HL-60/S4 treated with retinoic acid at 250 ng/mL for 4 days and 3 days (cell line): Measurements from ENCODE around the gene PPIP5K1.
"Not testable (repeated sequence)": the region's sequence is repeated elsewhere in the genome, so short reads cannot be mapped to it uniquely, and the experiment has no call there.

ENCODE experiments used
- in situ Hi-C: fragments of 300-500 bp; cut with MboI; formaldehyde crosslinking; loops from 2 replicates; pipeline ENCODE4 v1.7.0; 2022; ENCODE audit warnings: low sequenced_read_pairs

The PPIP5K1 gene

DNA sequence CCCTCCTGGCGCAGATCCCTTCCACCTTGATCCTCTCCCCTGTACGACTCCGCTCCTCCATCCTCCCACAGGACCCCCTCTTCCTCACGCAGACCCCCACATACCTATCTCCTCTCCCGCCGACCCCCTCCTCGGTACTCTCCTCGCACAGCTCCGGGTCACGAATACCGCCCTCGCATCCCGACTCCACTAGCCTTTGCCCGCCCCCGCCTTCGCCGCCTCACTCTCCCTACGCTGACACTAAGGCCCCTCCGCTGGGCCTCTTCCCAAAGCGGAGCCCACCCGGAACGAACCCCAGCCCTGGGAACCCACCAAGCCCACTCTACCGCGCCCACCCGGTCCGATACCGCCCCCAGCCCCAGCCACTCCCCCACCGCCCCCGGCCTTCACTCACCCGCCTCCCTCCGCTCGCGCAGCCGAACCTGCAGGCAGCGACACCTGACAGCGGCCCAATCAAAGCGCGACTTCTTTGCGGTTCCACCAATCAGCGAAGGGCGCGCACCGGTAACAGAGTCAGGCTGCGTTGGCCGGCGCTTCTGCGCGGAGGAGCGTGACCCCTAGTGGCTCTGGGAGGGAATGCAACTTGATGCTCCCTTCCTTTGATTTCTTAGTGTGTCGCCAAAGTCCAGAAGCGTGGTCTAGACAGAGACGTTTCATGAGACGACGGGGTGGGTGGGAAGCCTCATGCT lies at the start of gene PPIP5K1:
TSS of gene PPIP5K1 (minus strand) at position 431 of the 689 bp plus-strand sequence. CDS start 5,704 bp downstream, outside the sequence.
- in situ Hi-C loops, result not testable (repeated sequence)

DNA sequence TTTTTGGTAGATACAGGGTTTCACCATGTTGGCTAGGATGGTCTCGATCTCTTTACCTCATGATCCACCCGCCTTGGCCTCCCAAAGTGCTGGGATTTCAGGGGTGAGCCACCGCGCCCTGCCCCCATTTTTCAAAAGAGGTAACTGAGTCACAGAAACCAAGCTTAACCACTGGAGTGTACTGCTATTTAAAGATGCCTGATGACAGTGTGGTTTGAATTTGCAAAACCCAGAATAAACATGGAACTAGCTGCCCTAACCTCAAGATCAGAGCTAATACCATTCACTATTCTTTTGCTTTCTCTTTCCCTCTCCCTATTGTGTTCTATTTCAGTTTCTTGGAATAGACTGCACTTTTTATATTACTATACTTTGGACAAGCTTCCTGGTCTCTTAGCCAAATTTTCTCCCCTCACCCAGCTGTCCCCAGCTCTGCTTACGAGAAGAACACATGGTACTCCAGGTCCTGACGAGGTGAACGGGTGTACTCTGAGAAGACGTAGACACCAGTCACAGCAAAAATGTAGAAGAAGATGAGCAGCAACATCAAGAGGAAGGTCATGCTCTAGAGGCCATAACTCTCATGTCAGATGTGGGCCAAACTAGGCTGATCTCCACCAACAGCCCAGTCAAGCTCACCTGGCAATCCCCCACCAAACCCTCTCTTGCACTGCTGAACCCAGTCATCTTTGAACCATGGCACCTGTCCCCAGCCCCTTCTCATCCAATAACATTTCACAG lies 48.6 kb upstream of the PPIP5K1 start:
- in situ Hi-C loops, result not testable (repeated sequence)

DNA sequence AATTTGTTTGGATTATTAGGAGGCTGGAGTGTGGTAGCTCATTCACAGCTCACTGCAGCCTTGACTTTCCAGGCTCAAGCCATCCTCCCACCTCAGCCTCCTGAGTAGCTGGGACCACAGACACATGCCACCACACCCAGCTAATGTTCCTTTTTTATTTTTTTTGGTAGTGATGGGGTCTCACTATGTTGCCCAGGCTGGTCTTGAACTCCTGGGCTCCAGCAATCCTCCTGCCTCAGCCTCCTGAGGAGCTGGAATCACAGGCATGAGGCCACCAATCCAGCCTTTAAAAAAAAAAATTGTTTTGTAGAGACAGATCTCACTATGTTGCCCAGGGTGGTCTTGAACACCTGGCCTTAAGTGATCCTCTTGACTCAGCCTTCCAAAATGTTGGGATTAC lies 36.9 kb upstream of the PPIP5K1 start:
- in situ Hi-C loops, result not testable (repeated sequence)

DNA sequence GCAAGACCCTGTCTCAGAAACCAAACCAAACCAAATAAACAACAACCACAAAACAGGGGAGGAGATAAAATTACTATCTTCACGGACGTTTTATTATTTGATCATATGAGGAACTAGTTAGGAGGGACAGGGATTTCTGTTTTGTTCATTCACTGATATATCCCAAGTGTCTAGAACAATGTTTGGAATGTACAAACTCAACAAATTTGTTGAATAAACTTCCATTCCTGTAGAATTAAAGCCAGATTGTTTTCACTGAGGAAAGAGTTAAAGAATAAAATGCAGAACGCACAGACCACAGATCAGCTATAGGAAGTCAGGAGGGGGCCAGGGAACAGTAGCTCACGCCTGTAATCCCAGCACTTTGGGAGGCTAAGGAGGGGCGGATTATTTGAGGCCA lies 35.1 kb upstream of the PPIP5K1 start:
- in situ Hi-C loops, result no loop called here

DNA sequence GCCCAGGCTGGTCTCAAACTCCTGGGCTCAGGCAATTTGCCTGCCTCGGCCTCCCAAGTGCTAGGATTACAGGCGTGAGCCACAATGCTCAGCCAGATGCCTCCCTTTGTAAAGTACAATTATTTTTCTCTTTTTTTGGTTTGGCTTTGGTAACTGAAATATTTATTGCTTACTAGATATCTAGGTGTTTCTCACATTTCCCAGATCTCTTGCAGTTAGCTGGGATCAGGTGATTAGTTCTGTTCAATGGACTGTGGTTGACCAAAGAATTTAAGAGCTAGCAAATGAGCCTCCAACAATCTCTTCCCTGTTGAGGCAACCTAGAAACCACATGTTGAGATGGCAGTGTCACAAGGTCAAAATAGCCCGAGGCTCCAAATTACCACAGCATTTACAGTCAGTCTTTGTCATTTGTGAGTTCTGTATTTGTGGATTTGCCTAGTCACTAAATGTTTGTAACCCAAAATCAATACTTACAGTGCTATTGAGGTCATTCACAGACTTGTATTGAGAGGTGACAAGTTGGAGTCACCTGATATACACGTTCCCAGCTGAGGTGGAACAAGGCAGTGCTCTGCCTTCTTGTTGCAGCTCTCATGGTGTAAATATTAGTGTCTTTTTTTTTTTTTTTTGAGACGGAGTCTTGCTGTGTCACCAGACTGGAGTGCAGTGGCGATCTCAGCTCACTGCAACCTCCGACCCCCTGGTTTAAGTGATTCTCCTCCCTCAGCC lies 32.2 kb upstream of the PPIP5K1 start:
- in situ Hi-C loops, result not testable (repeated sequence)

DNA sequence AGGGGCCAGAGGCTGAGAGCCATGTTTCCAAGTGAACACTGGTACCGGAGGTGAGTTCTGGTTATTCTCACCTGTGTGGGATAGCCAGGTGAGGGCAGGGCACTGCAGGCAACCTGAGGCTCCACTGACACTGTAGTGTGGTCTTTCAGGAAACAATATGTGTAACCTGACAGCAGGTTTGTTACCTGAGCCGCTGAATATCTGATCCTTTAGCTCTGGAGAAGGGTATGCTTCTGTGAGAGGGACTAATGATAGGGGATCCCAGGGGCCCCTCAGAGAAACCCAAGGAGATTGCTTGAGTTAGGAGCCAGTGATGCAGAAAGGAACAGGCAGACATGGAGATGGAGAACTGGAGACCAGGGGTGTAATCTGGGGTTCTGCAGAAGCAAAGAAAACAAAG lies 28.7 kb upstream of the PPIP5K1 start, which contains the start of gene STRC:
TSS of gene STRC (minus strand) at position 101 of the 400 bp plus-strand sequence. CDS start at position 23, 78 bp downstream.
- in situ Hi-C loops, result not testable (repeated sequence)

DNA sequence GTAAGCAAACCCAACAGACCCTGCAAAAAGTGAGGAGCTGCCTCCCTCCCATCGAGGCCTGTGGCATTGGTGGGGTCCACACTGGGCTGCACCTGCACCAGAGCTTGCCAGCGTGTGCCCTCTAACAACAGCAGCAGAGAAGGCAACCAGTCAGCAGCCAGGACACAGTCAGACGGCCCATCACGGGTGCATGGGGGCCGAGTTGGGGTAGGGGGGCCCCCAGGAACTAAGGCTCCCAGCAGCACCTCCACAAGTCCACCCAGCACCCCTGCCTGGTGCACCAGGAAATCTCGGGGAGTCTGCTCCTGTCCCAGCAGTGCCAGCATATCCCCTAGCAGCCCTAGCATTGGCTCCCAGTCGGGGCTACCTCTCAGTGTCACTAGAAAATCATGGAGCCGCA lies 27.7 kb upstream of the PPIP5K1 start:
- in situ Hi-C loops, result not testable (repeated sequence)

DNA sequence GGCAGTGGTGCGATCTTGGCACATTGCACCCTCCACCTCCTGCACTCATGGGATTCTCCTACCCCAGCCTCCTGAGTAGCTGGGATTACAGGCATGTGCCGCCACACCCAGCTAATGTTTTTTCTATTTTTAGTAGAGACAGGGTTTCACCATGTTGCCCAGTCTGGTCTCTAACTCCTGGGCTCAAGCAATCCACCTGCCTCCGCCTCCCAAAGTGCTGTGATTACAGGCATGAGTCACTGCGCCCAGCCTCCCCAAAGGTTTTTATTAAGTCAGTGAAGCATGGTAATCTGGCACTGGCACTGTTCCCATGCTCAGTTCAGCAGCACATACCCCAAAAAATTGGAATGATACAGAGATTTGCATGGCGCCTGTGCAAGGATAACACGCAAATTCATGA lies 12.2 kb upstream of the PPIP5K1 start:
- in situ Hi-C loops, result not testable (repeated sequence)

DNA sequence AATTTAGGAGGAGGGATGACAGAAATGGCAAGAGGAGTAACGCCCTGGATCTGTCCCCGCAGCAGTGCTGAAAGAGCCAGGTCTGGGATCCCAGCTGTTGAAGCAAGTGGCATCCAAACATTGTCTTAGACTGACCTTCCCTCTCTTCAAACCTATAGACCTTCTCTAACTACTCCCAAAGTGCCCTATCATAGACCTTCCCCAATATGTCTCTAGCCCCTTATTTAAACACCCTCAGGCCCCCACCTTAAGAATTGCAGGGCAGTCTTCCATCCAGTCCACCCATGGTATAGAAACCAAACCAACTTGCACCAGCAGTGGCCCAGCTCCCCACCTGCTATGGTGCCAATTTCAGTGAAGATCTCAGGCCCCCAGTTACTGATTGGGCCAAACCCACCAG lies 10.2 kb upstream of the PPIP5K1 start:
- in situ Hi-C loops, result not testable (repeated sequence)

DNA sequence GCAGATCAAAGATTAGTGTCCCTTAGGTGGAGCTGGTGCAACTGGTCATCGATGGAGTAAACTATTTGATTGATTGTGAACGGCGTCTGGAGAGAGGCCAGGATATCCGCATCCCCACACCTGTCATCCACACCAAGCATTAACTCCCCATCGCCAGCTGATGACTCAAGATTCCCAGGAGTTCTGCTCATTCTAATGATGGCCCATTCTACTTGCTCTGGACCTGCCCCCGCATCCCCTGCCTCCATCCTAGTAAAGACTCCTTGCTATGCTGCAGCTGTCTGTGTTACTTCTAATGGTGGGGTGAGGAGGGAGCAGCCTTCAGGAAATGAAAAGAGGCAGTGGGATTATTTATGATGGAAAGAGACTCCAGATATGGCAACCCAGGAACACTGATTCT lies 9.1 kb upstream of the PPIP5K1 start:
- in situ Hi-C loops, result not testable (repeated sequence)

DNA sequence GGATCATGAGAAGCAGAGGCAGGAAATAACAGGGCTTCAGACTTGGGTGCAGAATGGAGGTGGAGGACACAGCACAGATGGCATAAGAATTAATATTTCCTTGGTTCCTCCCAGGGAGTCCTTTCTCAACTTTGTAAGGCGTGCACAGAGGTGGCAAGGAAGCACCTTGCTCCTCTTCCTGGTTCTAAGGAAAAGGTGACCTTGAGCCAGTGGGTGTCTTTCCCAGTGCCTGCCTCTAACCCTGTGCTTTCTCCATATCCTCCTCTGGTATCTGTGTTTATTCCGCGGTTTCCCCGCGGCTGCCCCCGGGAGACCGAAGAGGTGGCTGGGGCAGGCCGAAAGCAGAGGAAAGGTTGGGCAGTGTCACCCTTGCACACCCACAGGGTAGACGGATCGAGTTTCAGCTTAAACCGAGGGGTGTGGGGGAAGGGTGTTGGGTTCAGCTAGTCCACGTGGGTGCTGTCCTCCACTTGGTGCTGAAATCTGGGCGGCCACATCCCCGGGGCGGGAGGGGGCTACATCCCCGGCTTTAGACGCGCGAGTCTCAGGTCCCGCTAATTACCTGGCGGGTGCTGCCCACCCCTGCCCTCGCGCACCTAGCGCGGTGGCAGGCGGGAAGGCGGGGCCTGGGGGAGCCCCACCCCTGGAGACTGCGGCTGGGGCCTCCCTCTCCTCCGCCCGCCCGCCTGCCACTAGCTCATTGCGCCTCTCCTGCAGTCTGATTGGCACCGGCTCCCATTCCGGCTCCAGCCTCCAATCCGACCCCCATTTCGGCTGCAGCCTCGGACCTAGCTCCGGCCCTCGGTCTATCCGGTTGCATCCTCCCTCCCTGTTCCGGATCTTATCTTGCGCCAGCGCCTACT lies 3.6 kb upstream of the PPIP5K1 start, which contains the start of gene CKMT1B:
TSS of gene CKMT1B (plus strand) at position 700 of the 863 bp plus-strand sequence. CDS start 192 bp downstream, outside the sequence.
- in situ Hi-C loops, result not testable (repeated sequence)

DNA sequence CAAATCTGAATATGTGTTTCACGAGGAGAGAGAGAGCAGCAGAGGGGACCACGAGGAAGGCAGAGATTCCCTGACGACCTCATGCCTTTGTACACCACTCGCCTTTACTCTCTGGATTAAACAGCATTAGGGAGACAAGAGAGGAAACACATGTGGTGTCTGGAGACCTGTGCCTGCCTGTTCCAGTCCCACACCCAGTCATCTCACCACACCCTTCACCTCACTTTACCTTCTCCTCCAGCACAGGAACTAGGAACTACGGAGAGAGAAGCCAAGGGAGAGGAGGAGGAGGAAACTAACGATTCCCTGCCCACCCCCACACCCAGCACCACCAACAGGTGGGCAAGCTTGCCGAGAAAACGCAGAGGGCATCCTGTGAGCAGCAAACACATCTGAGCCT lies 2.8 kb upstream of the PPIP5K1 start:
- in situ Hi-C loops, result not testable (repeated sequence)

DNA sequence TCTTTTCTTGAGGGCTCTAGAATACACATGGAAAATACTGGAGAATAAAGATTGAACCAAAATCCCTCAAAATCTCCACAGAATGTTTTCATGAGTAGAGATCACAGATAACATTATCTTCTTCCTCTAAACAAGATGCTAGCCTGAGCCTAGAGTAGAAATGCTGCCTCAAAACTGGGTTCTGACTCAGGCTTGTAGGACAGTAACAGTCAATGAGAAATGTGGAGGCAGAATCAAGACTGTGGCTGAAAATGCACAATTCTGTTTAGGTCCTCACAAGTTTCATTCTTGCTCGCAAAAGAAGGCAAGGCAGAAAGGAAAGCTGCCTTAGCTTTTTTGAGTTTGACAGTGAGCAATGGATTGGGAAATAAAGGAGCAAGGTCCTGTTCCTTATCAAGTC lies 15.4 kb downstream of the PPIP5K1 start:
- in situ Hi-C loops, result not testable (repeated sequence)

DNA sequence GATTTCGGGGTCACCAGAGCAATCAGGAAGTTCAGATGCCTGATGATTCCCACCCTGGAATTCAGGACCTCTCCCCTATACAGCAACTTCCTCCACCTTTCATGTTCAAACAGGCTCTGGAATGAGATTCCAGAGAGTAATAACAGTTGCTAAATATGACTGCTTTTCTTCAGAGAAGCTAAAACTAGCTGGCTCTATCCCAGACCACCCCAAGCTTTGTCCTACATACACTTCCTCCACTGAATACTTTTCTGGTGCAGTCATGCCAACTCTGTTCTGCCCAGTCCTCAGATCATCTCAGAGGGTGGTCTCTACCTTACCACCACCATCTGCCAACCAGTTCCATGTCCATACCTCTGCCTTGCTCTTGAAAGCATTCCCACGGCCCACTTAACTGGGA lies 23.4 kb downstream of the PPIP5K1 start:
- in situ Hi-C loops, result not testable (repeated sequence)

DNA sequence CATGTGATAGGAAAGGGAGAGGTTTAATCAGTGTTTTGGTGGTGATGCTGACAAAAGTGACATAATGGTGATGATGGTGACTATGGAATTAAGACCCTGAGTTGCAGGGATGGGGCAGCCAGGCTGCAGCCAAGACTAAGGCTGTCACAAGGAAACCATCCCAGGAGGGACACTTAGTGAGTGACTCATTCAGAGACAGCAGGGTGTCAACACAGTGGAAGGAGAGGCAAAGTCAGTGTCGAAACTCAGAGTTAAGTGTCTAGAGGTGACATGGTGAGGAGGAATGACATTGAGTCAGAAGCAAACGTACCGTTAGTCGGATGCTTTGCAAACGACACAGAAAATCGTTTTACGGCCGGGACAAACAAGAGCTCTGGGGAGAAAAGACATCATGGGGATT lies 26.2 kb downstream of the PPIP5K1 start:
- in situ Hi-C loops, result not testable (repeated sequence)

DNA sequence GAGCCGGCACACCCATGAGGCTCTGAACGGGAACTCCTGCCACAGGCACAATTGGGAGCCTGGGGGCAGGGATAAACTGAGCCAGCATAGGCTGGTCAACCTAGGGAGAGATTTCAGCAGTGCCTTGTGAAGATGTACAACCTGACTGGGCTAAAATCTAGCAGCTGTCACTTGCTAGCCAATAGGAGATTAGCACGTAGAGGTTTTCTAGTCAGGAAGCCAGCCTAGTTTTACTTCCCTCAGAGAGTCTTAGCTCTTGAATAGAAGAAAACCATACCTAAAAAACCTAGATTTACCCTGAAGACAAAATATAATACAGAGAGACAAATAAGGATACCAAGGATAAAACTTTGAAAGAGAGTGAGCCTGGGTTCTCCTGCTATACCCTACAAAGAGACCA lies 27.3 kb downstream of the PPIP5K1 start:
- in situ Hi-C loops, result not testable (repeated sequence)

DNA sequence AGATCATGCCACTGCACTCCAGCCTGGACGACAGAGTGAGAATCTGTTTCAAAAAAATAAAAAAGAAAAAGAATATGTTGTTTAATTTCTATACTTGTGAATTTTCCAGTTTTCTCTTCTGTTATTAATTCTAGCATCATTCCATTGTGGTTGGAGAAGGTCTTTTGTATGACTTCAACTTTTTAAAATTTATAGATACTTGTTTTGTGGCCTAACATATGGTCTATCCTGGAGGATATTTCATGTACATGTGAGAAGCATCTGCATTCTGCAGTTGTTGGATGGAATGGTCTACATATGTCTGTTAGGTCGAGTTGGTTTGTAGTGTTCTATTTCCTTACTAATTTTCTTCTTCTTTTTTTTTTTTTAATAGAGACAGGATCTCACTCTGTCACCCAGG lies 37.0 kb downstream of the PPIP5K1 start:
- in situ Hi-C loops, result no loop called here

DNA sequence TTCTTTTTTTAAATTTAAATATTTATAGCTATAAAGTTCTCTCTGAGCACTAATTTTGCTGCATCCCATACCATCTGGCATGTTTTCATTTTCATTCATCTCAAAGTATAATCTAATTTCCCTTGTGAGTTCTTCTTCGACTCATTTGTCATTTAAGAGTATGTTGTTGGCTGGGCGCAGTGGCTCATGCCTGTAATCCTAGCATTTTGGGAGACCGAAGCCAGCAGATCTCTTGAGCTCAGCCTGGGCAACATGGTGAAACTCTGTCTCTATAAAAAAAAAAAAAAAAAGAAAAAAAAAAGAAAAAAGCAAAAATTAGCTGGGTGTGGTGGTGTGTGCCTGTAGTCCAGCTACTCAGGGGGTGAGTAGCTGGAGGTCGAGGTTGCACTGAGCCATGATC lies 37.8 kb downstream of the PPIP5K1 start:
- in situ Hi-C loops, result no loop called here

DNA sequence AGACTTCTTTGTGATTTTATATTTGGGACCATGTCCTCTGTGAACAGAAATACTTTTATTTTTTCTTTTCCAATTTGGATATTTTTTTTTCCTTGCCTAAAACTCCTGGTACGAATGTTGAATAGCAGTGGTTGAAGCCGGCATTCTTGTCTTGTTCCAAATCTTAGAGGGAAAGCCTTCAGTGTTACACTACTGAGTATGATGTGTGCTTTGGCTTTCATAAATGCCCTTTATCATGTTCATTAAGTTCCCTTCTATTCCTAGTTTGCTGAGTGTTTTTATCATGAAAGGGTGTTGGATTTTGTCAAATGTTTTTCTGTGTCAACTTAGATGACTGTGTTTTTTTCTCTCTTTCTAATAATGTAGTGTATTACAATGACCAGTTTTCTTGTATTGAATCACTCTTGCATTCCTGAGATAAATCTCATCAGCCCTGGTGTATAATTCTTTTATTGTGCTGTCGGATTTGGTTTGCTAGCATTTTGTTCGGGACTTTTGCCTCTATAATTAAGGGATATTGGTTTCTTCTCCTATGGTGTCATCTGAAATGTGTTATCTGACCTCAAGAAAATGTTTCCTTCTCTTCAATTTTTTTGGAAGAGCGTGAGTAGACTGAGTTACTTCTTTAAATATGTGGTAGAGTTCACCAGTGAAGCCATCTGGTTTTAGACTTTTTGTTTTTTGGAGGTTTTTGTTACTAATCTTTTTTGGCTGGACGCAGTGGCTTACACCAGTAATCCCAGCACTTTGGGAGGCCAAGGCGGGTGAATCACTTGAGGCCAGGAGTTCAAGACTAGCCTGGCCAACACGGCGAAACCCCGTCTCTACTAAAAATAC lies 39.3 kb downstream of the PPIP5K1 start:
- in situ Hi-C loops, result no loop called here

DNA sequence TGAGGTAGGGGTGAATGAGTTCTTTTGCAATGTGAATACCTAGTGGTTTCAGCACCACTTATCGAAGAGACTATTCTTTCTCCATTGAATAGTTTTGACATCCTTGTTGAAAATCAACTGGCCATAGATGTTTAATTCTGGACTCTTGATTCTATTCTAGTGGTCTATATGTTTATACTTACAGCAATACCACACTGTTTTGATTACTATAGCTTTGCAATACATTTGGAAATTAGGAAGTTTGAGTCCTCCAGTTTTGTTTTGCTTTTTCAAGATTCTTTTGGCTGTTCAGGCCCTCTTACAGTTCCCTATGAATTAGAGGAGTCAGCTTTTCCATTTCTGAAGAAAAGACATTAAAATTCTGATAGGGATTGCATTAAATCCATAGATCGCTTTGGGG lies 42.5 kb downstream of the PPIP5K1 start:
- in situ Hi-C loops, result no loop called here
